ENCODE results near the gene CKB.

The CKB gene

GRCh38 chr14:103523575-103523954 is 935 bp upstream of the CKB start:
- Histone ChIP-seq H3K4me1 (ENCODE audit: control insufficient read depth, insufficient read depth, low read length) (peaks cover 9% of the 10 kb centered on the region; the same call in 1 of the 2 replicates), H3K36me3 (ENCODE audit: control insufficient read depth, insufficient read depth, low read length) (peaks cover 20% of the 10 kb centered on the region), H3K27ac (ENCODE audit: low read length) (no peak overlapping the region), H3K27me3 (ENCODE audit: control insufficient read depth, insufficient read depth, low read length) (peaks cover 4% of the 10 kb centered on the region; the same call in 1 of the 2 replicates), H3K4me3 (ENCODE audit: low read length) (no peak overlapping the region; the same call in 1 of the 2 replicates), H3K9me3 (ENCODE audit: control insufficient read depth, insufficient read depth, low read length) (no peaks in the 10 kb centered on the region)
- WGBS (ENCODE audit: insufficient coverage, insufficient read length) = no CpG with 5 or more reads among the region's 10 CpGs
- no peak for DNase-seq (ENCODE audit: low read depth, low spot score)

GRCh38 chr14:103521951-103522563 is 573 bp downstream of the CKB start:
- peaks cover 12% of the 10 kb centered on the region; the same call in 1 of the 2 replicates for H3K4me1 ChIP-seq (ENCODE audit: control insufficient read depth, insufficient read depth, low read length)
- H3K9me3 ChIP-seq (ENCODE audit: control insufficient read depth, insufficient read depth, low read length) = no peaks in the 10 kb centered on the region
- peaks cover 4% of the 10 kb centered on the region; the same call in 1 of the 2 replicates for H3K27me3 ChIP-seq (ENCODE audit: control insufficient read depth, insufficient read depth, low read length)
- WGBS (ENCODE audit: insufficient coverage, insufficient read length) = no CpG with 5 or more reads among the region's 74 CpGs
- H3K4me3 ChIP-seq (ENCODE audit: low read length) = peak overlapping the region; percentile 91
- DNase-seq (ENCODE audit: low read depth, low spot score) = no peak
- H3K27ac ChIP-seq (ENCODE audit: low read length) = no peak overlapping the region
- H3K36me3 ChIP-seq (ENCODE audit: control insufficient read depth, insufficient read depth, low read length) = peaks cover 20% of the 10 kb centered on the region

GRCh38 chr14:103521438-103521950 is 1.1 kb downstream of the CKB start:
- peak overlapping the region; percentile 91 for H3K4me3 ChIP-seq (ENCODE audit: low read length)
- H3K4me1 ChIP-seq (ENCODE audit: control insufficient read depth, insufficient read depth, low read length) = peaks cover 12% of the 10 kb centered on the region; the same call in 1 of the 2 replicates
- WGBS (ENCODE audit: insufficient coverage, insufficient read length) = no CpG with 5 or more reads among the region's 77 CpGs
- no peak overlapping the region for H3K27ac ChIP-seq (ENCODE audit: low read length)
- peaks cover 20% of the 10 kb centered on the region for H3K36me3 ChIP-seq (ENCODE audit: control insufficient read depth, insufficient read depth, low read length)
- no peaks in the 10 kb centered on the region for H3K9me3 ChIP-seq (ENCODE audit: control insufficient read depth, insufficient read depth, low read length)
- no peak for DNase-seq (ENCODE audit: low read depth, low spot score)
- H3K27me3 ChIP-seq (ENCODE audit: control insufficient read depth, insufficient read depth, low read length) = peaks cover 4% of the 10 kb centered on the region; the same call in 1 of the 2 replicates

- Histone ChIP-seq H3K27ac (ENCODE audit: low read length) (no peak overlapping the region), H3K4me3 (ENCODE audit: low read length) (peak overlapping the region; percentile 91), H3K27me3 (ENCODE audit: control insufficient read depth, insufficient read depth, low read length) (peaks cover 4% of the 10 kb centered on the region; the same call in 1 of the 2 replicates), H3K36me3 (ENCODE audit: control insufficient read depth, insufficient read depth, low read length) (peaks cover 20% of the 10 kb centered on the region), H3K4me1 (ENCODE audit: control insufficient read depth, insufficient read depth, low read length) (peaks cover 12% of the 10 kb centered on the region; the same call in 1 of the 2 replicates), H3K9me3 (ENCODE audit: control insufficient read depth, insufficient read depth, low read length) (no peaks in the 10 kb centered on the region)
- DNase-seq (ENCODE audit: low read depth, low spot score) = no peak
- no CpG with 5 or more reads among the region's 66 CpGs for WGBS (ENCODE audit: insufficient coverage, insufficient read length)
Observed at GRCh38 chr14:103520657-103521437, 1.8 kb downstream of the CKB start.

- H3K4me1 ChIP-seq (ENCODE audit: control insufficient read depth, insufficient read depth, low read length) = peaks cover 12% of the 10 kb centered on the region; the same call in 1 of the 2 replicates
- DNase-seq (ENCODE audit: low read depth, low spot score) = no peak
- H3K27ac ChIP-seq (ENCODE audit: low read length) = no peak overlapping the region
- no peaks in the 10 kb centered on the region for H3K9me3 ChIP-seq (ENCODE audit: control insufficient read depth, insufficient read depth, low read length)
- no CpG with 5 or more reads among the region's 10 CpGs for WGBS (ENCODE audit: insufficient coverage, insufficient read length)
- peaks cover 20% of the 10 kb centered on the region for H3K36me3 ChIP-seq (ENCODE audit: control insufficient read depth, insufficient read depth, low read length)
- H3K4me3 ChIP-seq (ENCODE audit: low read length) = no peak overlapping the region
- H3K27me3 ChIP-seq (ENCODE audit: control insufficient read depth, insufficient read depth, low read length) = peaks cover 4% of the 10 kb centered on the region; the same call in 1 of the 2 replicates
Observed at GRCh38 chr14:103520269-103520656, 2.4 kb downstream of the CKB start.

GRCh38 chr14:103519837-103520212 is 2.8 kb downstream of the CKB start:
- no CpG with 5 or more reads among the region's 22 CpGs for WGBS (ENCODE audit: insufficient coverage, insufficient read length)

GRCh38 chr14:103519043-103519836 is 3.4 kb downstream of the CKB start:
- WGBS (ENCODE audit: insufficient coverage, insufficient read length) = no CpG with 5 or more reads among the region's 13 CpGs
- Histone ChIP-seq H3K27me3 (ENCODE audit: control insufficient read depth, insufficient read depth, low read length) (peaks cover 4% of the 10 kb centered on the region; the same call in 1 of the 2 replicates), H3K9me3 (ENCODE audit: control insufficient read depth, insufficient read depth, low read length) (no peaks in the 10 kb centered on the region), H3K27ac (ENCODE audit: low read length) (no peak overlapping the region), H3K4me3 (ENCODE audit: low read length) (no peak overlapping the region), H3K36me3 (ENCODE audit: control insufficient read depth, insufficient read depth, low read length) (peaks cover 20% of the 10 kb centered on the region), H3K4me1 (ENCODE audit: control insufficient read depth, insufficient read depth, low read length) (peaks cover 12% of the 10 kb centered on the region; the same call in 1 of the 2 replicates)
- DNase-seq (ENCODE audit: low read depth, low spot score) = no peak

More at GRCh38 chr14:103519837-103520212, 2.8 kb downstream of the CKB start:
- Histone ChIP-seq H3K4me3 (ENCODE audit: low read length) (no peak overlapping the region), H3K27me3 (ENCODE audit: control insufficient read depth, insufficient read depth, low read length) (peaks cover 4% of the 10 kb centered on the region; the same call in 1 of the 2 replicates), H3K27ac (ENCODE audit: low read length) (no peak overlapping the region), H3K4me1 (ENCODE audit: control insufficient read depth, insufficient read depth, low read length) (peaks cover 12% of the 10 kb centered on the region; the same call in 1 of the 2 replicates), H3K36me3 (ENCODE audit: control insufficient read depth, insufficient read depth, low read length) (peaks cover 20% of the 10 kb centered on the region), H3K9me3 (ENCODE audit: control insufficient read depth, insufficient read depth, low read length) (no peaks in the 10 kb centered on the region)
- DNase-seq (ENCODE audit: low read depth, low spot score) = no peak

- no peak overlapping the region for H3K27ac ChIP-seq (ENCODE audit: low read length)
- DNase-seq (ENCODE audit: low read depth, low spot score) = peak; percentile 73
- peaks cover 12% of the 10 kb centered on the region; the same call in 1 of the 2 replicates for H3K4me1 ChIP-seq (ENCODE audit: control insufficient read depth, insufficient read depth, low read length)
Observed at GRCh38 chr14:103518422-103519042, 4.1 kb downstream of the CKB start.

GRCh38 chr14:103517721-103518421 is 4.8 kb downstream of the CKB start:
- Histone ChIP-seq H3K4me1 (ENCODE audit: control insufficient read depth, insufficient read depth, low read length) (peaks cover 12% of the 10 kb centered on the region; the same call in 1 of the 2 replicates), H3K9me3 (ENCODE audit: control insufficient read depth, insufficient read depth, low read length) (no peaks in the 10 kb centered on the region), H3K4me3 (ENCODE audit: low read length) (no peak overlapping the region), H3K27ac (ENCODE audit: low read length) (no peak overlapping the region), H3K27me3 (ENCODE audit: control insufficient read depth, insufficient read depth, low read length) (no peaks in the 10 kb centered on the region), H3K36me3 (ENCODE audit: control insufficient read depth, insufficient read depth, low read length) (peaks cover 20% of the 10 kb centered on the region)
- WGBS (ENCODE audit: insufficient coverage, insufficient read length) = no CpG with 5 or more reads among the region's 20 CpGs
- no peak for DNase-seq (ENCODE audit: low read depth, low spot score)

More at GRCh38 chr14:103518422-103519042, 4.1 kb downstream of the CKB start:
- WGBS (ENCODE audit: insufficient coverage, insufficient read length) = no CpG with 5 or more reads among the region's 9 CpGs
- no peak overlapping the region for H3K4me3 ChIP-seq (ENCODE audit: low read length)
- H3K27me3 ChIP-seq (ENCODE audit: control insufficient read depth, insufficient read depth, low read length) = no peaks in the 10 kb centered on the region; the same call in 1 of the 2 replicates
- H3K9me3 ChIP-seq (ENCODE audit: control insufficient read depth, insufficient read depth, low read length) = no peaks in the 10 kb centered on the region
- peaks cover 20% of the 10 kb centered on the region for H3K36me3 ChIP-seq (ENCODE audit: control insufficient read depth, insufficient read depth, low read length)

Measured in iPS DF 6.9 (cell line).